ENCODE results near the gene FLNC. TPM values are rescaled to one million over a fixed set of nuclear protein-coding genes. Genes with fewer than 3 reads are reported as not detected.

FLNC gene
- total and polyA plus RNA-seq, 2 of the 13 experiments (the other 11 are each of a cell fraction or from before 2014, with no cell fraction given) = 0.02 TPM; not detected in 1

GRCh38 chr7:128868624-128869137 lies 38.5 kb downstream of the FLNC start:
- CTCF ChIA-PET (ENCODE audit: low intra/inter-chr PET ratio, low total read pairs) = no interaction called here
- no peak for TF ChIP-seq RFXAP (CRISPR knock-in tag; IDR thresholded peaks at IDR 0.05; ENCODE audit: borderline replicate concordance)
- TF ChIP-seq ZNF879 (CRISPR knock-in tag; IDR thresholded peaks at IDR 0.05) = no peak
- no peak for TF ChIP-seq STAG1 (CRISPR knock-in tag; IDR thresholded peaks at IDR 0.05)
- TF ChIP-seq ZNF691 (CRISPR knock-in tag; IDR thresholded peaks at IDR 0.05; ENCODE audit: borderline replicate concordance, low read depth) = no peak
- TF ChIP-seq ATF3 (CRISPR knock-in tag; IDR thresholded peaks at IDR 0.05) = no peak
- TF ChIP-seq ZNF740 (CRISPR knock-in tag; IDR thresholded peaks at IDR 0.05) = no peak
- TF ChIP-seq PCBP1 (IDR thresholded peaks at IDR 0.05; ENCODE audit: borderline replicate concordance, low read depth, low read length) = no peak
- TF ChIP-seq THAP9 (CRISPR knock-in tag; IDR thresholded peaks at IDR 0.05; ENCODE audit: borderline replicate concordance) = no peak
- 0 out of 2 replicates have a peak, but pooled peaks have one; percentile 18 for TF ChIP-seq ZNF891 (CRISPR knock-in tag; IDR thresholded peaks at IDR 0.05)
- no peak for TF ChIP-seq FOXA3 (CRISPR knock-in tag; IDR thresholded peaks at IDR 0.05)
- TF ChIP-seq ZNF18 (CRISPR knock-in tag; IDR thresholded peaks at IDR 0.05; ENCODE audit: insufficient replicate concordance) = no peak
- no peak for TF ChIP-seq THAP8 (CRISPR knock-in tag; IDR thresholded peaks at IDR 0.05; ENCODE audit: borderline replicate concordance)
- TF ChIP-seq ETV5 (CRISPR knock-in tag; IDR thresholded peaks at IDR 0.05; ENCODE audit: borderline replicate concordance) = no peak
- TF ChIP-seq FOXP4 (CRISPR knock-in tag; IDR thresholded peaks at IDR 0.05) = 0 out of 2 replicates have a peak, but pooled peaks have one; percentile 0
- TF ChIP-seq TP53 (CRISPR knock-in tag; conservative IDR thresholded peaks at IDR 0.05) = no peak

More at GRCh38 chr7:128868624-128869137, 38.5 kb downstream of the FLNC start:
- peak; percentile 21 for ATAC-seq
- peak overlapping the region; percentile 40; the same call in 1 of the 2 replicates for H3K9ac ChIP-seq (ENCODE audit: insufficient read depth, low read depth, low read length)
- intact Hi-C loops (cut with micrococcal nuclease; ENCODE audit: unreplicated experiment) = loop anchor here (10.0 kb wide), 1 partner anchor 84 kb away; no protein-coding TSS in a partner anchor
- FAIRE-seq = no peak
- H3K4me3 ChIP-seq (replicated peaks in 1 of 3; ENCODE audit: insufficient read depth in 1 of 3, low read depth in 2 of 3, low read length in 3 of 3) = peak overlapping the region; percentile 63 to 73 (median 68)
- DNase-seq (ENCODE audit: low spot score) = no peak
- in situ Hi-C loops (cut with HindIII; ENCODE audit: extremely low pct_ligation_motif_present, low pct_unique_long_range_greater_than_20kb) = no loop called here
- H4K20me1 ChIP-seq (ENCODE audit: insufficient read depth, low read length) = no peaks in the 10 kb centered on the region; the same call in 1 of the 2 replicates
- H3K9me3 ChIP-seq (ENCODE audit: low read length) = no peaks in the 10 kb centered on the region
- POLR2A ChIA-PET = no interaction called here
- peaks cover 3 to 12% of the 10 kb centered on the region in 2 experiments; a peak in 4 of 5 replicates for H3K27me3 ChIP-seq (ENCODE audit: control insufficient read depth in 1 of 2, insufficient read depth in 2 of 2, low read length in 2 of 2)
- H3K27ac ChIP-seq (ENCODE audit: extremely low read length, insufficient read depth, low read length) = no peak overlapping the region
- H2AFZ ChIP-seq (ENCODE audit: low read length) = no peak overlapping the region
- peaks cover 0 to 5% of the 10 kb centered on the region in 2 experiments; a peak in 2 of 5 replicates for H3K36me3 ChIP-seq (replicated peaks in 1 of 2; ENCODE audit: control insufficient read depth in 1 of 2, insufficient read depth in 2 of 2, low read length in 2 of 2)
- H3K79me2 ChIP-seq (ENCODE audit: insufficient read depth, low read length) = peaks cover 2% of the 10 kb centered on the region
- no TSS peak for BruUV-seq (replicated peaks)
- peak overlapping the region; percentile 83 for H3K4me2 ChIP-seq (ENCODE audit: low read depth, low read length)
- peaks cover 37% of the 10 kb centered on the region for H3K4me1 ChIP-seq (ENCODE audit: insufficient read depth, low read length)
- WGBS (ENCODE audit: low lambda C conversion rate) = 3% methylated on average over 4 of the region's 13 CpGs
